ENCODE measurements around the gene LRIT2.

- TF ChIP-seq CTCF (IDR thresholded peaks at IDR 0.05) (no peak), POLR2A (IDR thresholded peaks at IDR 0.05) (no peak)
These were observed 1.3 kb upstream of the LRIT2 start for GRCh38 chr10:84226616-84227015.
